Measurements from ENCODE around the gene SEL1L3.

The SEL1L3 gene

DNA sequence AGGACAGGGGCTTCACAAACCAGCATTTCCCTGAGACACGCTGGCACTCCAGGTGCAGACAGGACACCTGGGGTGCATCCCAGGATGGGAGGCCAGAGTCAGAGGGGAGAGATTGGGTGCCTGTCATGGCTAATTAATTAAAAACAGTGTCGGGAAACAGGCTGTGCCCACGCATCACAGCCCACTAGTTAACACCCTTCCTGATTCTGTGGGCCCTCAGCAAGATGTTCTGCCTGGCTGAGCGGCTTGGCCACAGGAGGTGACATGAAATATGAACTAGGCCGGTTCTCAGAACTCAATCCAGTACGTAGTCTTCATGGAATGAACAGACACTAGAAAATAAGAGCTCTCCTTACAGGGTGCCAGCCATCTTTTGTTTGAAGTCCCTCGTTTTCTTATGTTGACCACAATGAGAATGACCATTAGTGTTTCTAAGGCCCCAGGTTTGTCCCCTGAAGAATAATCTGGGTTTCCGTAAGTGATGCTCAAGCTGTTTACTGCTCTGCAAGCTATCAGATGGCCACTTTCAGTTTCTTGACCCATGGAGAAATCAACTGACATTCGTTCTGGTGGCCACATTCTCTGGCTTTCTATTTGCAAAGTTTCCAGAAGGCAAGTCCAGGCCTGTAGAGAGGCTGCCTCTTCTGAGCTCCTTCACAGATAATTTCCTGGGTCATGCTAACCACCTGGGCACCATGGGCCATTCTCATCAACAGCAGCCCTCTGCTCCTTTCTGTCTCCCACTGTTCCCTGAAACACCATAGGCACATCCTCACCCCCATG, 134.9 kb downstream of the SEL1L3 start:
- DNase-seq: no peak

DNA sequence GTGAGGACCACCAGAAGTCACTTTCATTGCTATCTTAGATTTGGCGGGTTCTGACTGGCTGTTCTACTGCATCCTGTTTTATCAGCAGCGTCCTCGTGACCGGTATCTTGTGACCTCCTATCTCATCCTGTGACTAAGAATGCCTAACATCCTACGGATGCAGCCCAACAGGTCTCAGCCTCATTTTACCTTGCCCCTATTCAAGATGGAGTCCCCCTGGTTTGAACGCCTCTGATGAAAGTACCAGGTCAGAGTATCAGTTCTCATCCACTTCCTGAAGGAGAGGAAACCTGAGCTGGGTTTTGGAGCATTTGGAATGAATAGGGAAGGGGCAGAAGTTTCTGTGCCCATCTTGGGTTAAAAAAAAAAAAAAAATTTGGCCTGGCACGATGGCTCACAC, 136.9 kb downstream of the SEL1L3 start:
- DNase-seq: no peak

DNA sequence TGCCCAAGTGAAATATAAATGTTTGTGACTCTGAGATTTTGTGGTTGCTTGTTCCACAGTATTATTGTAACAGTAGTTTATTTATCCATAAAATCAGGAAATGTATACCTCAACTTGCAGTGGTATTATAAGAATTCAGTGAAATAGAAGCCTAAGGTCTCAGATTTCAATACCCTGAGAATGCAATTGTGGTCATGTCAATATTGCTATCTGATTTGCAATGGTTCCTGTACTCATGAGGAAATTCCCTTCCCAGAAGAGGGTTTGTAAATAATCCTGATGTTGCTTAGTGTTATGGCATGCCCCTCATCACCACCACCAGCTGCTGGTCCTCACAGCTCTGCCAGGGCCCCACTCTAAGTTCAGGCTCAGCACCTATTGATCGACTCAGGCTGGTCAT, 139.4 kb downstream of the SEL1L3 start:
- no peak for DNase-seq

DNA sequence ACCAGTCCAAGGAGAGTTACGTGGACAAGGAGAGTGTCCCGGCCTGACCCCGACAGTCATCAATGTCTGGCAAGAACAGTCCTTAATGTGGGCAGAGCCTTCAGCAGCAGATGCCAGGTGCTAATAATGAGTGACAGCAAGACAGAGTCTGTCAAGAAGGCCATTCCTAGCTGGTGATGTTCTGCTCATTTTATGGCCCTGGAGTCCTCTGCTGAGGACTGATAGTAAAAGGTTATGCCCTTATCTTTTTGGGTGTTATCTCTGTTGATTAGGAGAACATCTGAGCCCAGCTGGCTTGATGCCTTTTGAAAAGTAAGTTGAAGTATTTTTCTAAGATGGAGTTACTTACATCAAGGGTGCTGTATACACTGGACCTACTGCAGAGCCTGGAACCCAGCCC, 139.8 kb downstream of the SEL1L3 start:
- no peak for DNase-seq

DNA sequence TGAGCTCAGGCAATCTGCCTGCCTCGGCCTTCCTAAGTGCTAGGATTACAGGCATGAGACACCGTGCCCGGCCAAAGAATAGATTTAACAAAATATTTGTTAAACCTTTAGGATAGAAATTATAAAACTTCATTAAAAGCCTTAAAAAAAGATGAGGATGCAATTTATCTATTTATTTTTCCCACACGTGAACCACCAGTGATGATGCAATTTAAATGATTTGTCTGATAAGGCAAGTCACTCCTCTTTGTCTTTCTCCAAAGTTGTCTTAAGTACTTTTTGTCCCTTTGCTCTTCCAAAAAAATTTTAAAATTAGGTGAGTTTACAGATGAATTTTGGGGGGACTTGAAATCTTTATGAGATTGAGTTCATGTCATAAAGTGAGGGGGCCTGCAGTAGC, 149.0 kb downstream of the SEL1L3 start:
- no peak for DNase-seq

DNA sequence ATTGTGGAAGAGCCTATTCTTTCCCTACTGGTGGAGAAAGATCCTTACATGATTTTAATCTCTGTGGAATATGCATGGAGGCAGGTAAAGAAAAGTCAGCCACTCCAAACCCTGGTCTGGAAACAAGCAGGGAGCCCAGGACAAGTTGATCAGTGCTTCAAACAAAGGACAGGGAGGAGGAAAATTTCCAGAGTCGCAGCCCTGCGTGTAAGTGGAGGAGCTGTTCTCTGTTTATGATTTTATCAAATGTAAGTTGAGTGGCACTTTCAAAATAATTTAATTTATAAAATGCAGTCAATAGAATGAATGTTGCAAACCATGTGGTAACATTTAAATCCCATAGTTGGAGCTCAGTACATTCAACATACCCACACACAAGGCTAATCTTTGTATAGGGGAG, 150.2 kb downstream of the SEL1L3 start:
- DNase-seq: no peak

DNA sequence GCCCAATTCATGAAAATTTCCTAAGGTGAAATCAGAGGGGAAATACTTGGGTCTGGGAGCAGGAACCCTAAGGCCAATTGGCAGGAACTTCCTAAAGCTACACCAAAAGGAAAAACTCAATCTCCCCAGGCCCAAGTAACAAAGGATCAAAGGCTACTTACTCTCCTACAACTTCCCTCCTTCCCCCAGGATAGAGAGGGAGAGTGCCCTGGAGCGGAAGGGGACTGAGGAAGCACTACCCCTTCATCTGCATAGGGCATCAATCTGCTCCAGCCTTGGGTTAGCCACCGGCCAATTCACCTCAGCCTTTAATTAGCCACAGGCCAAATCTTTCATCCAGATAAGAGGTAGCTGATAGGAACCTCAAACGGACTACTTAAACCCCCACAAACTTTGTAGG, 152.2 kb downstream of the SEL1L3 start:
- no peak for DNase-seq

DNA sequence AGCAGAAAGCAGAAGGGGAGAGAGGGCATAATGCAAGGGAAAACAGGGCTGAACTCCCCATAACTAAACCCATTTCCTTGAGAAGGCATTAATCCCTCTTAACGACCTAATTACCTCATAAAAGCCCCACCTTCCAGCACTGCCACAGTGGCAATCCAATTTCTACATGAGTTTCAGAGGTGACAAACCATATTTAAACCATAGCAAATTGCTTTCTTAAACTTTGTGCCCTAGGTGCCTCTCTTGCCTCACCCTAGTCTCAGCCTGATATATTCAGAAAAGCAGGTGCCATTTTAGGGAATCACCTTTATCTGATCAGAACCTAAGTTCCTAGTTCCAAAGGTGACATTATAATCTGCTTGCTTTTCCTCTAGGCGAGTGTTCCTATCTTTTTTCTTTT, 158.3 kb downstream of the SEL1L3 start:
- DNase-seq: no peak

DNA sequence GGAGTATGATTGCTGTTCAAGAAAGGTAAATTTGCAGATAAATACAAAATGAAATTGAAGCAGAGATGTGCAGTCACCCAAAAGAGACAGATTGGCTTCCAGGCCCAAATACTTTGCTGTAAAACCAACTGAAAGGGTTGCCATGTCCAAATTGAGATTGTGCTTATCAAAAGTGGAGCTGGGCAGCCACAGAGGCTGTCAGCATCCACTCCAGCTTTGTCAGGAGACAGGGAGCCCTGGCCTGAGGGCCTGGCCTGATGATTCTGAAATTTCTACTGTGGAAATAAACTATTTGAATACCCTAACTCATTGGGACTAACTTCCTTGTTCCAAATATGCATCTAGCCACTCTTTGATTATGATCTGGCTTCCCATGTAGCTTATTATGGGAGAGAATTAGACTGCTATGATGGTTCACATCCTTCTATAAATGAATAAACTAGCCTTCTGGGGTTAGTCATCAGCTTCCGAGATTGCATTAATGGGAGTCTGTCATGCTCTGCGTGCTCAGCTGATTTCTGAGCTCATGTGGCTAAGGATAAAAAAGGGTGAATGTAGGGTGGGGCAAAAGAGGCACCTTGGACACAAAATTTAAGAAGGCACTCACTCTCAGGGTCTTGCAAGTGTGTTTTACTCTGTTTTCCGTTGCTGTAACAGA, 158.9 kb downstream of the SEL1L3 start:
- no peak for DNase-seq

DNA sequence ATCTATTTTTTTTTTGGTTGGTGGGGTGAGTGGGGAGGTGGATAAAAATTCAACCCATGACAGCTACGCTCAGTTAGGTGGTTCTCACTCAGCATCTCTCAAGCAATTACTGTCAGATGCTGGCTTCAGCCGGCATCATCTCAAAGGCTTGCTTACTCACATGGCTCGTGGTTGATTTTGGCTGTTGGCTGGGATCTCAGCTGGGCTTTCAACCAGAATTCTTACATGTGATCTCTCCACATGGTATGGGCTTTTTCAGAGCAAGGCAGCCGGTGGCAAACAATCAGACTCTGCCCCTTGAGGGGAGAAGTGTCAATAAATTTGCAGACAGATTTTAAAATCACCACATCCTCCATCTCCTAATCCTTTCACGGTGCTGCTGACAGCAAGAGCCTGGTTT, 159.9 kb downstream of the SEL1L3 start:
- no peak for DNase-seq

DNA sequence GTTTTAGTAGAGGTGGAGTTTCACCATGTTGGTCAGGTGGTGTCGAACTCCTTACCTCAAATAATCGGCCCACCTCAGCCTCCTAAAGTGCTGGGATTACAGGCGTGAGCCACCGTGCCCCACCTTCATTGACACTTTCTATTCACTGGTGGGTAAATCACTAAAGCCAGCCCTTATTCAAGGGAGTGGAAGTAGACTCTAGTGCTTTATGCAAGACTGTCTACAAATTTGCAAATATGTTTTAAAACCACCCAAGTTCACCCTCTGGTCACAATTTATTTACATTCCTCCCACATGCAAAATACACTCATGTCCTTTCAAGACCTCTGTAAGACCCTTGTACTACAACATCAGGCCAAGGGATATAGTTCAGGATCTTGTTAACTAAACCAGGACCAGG, 162.1 kb downstream of the SEL1L3 start:
- no peak for DNase-seq

DNA sequence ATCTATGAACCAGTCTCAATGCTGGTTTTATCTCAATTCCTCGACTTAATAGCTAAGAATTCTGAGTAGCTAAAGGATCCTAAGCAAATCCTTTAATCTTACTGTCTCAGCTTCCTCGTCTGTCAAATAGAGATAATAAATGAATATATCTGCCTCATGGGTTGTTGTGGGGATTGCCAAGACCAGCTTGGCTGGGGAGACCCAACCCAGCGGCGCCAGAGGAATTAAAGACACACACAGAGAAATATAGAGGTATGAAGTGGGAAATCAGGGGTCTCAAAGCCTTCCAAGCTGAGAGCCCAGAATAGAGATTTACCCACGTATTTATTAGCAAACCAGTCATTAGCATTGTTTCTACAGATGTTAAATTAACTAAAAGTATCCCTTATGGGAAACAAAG, 165.3 kb downstream of the SEL1L3 start:
- no peak for DNase-seq

All from SHP77 (cell line).